Left lung (tissue), 10 donors: ENCODE data around the gene PIK3R3. TPM values are rescaled to one million over a fixed set of nuclear protein-coding genes. Genes with fewer than 3 reads are reported as not detected.
A peak's percentile ranks its signal among the peaks of the same experiment; 100 is the strongest.

Experiments
- ATAC-seq: fragments of 200-7000 bp; cut with Tn5 transposase; one replicate; pipeline ENCODE4 v1.9.1; 2020; ENCODE audit warnings: moderate library complexity
- DNase-seq, 4 donors: peaks; one replicate each; pipeline ENCODE4 v3.0.0-alpha.2; 2013 to 2020
- H3K27ac ChIP-seq, 2 donors: fragments of 200-600 bp; sonication (generic) in 1 of 2; one replicate each; pipeline versions ENCODE4 v1.5.0 to v1.8.0; 2020 to 2021
- H3K27me3 ChIP-seq, 2 donors: fragments of 200-600 bp; sonication (generic) in 1 of 2; one replicate each; pipeline versions ENCODE4 v1.5.0 to v1.8.0; 2020 to 2021
- H3K36me3 ChIP-seq, 2 donors: fragments of 200-600 bp; sonication (generic) in 1 of 2; one replicate each; pipeline versions ENCODE4 v1.5.0 to v1.8.0; 2020 to 2021
- H3K4me1 ChIP-seq, 2 donors: fragments of 200-600 bp; one replicate each; pipeline ENCODE4 v1.8.0; 2021
- H3K4me3 ChIP-seq, 2 donors: fragments of 200-600 bp; sonication (generic) in 1 of 2; one replicate each; pipeline versions ENCODE4 v1.5.0 to v1.8.0; 2020 to 2021; ENCODE audit warnings: mild to moderate bottlenecking in 1 of 2
- H3K9me3 ChIP-seq, 2 donors: fragments of 200-600 bp; sonication (generic) in 1 of 2; one replicate each; pipeline versions ENCODE4 v1.5.0 to v1.8.0; 2020 to 2021
- intact Hi-C, 2 donors: fragments of 100-400 bp; cut with DNase I; formaldehyde crosslinking; loops; one replicate each; pipeline versions ENCODE4 v1.11.2 to v1.14.2; 2022
- polyA plus RNA-seq, 6 donors: library from polyadenylated mRNA; unstranded; fragments of 120-200 nt; gene quantifications; one replicate each; pipeline ENCODE4 v1.2.1, GENCODE V29; 2013; ENCODE audit not compliant: insufficient read length in 6 of 6
- total RNA-seq, 2 donors: library from RNA; stranded (reverse); fragmentation: NEBNext Ultra II Directional; extraction: Animal tissue kit (Norgen Biotek cat#: 25700); gene quantifications; one replicate each; pipeline ENCODE4 v1.2.1, GENCODE V29; 2021
- TF ChIP-seq, protein P1 (sequence below), 2 donors: fragments of 200-600 bp; sonication (generic) in 1 of 2; IDR thresholded peaks; one replicate each; pipeline versions ENCODE4 v1.5.0 to v1.8.0; 2021; ENCODE audit warnings: antibody characterized with exemption in 2 of 2
- donor health status: DM: no; HTN: yes; CAD: no.
- donor health status: DM: no; HTN: no; CAD: no.

The PIK3R3 gene
- total and polyA plus RNA-seq, 8 donors, result 15.2 to 46.5 (median 22.6) TPM

DNA sequence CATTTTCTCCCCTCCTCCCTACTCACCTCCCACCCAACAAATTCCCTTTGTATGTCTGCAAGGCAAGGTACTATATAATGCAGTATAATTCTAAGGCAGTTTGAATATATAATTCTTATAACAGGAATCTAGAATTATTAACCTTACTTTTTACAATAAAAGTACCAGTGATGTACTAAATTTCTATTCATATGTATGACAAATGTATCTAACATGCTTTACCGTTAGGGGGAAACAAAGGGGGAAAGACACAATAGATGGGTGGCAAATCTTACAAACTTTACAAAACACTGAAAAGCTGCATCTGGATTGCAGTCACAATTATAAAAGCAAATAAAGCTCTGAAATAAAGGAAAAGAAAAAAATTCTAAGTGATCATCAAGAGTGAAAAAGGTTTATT lies 2.3 kb downstream of the PIK3R3 start:
- peaks cover 0 to 30% of the 10 kb centered on the region in 2 donors for H3K4me1 ChIP-seq
- H3K36me3 ChIP-seq, result no peaks in the 10 kb centered on the region
- H3K27me3 ChIP-seq, result peaks cover 0 to 45% of the 10 kb centered on the region in 2 donors
- H3K9me3 ChIP-seq, result no peaks in the 10 kb centered on the region
- H3K4me3 ChIP-seq, result peak overlapping the region; percentile 48 to 67
- TF ChIP-seq, protein P1, sequence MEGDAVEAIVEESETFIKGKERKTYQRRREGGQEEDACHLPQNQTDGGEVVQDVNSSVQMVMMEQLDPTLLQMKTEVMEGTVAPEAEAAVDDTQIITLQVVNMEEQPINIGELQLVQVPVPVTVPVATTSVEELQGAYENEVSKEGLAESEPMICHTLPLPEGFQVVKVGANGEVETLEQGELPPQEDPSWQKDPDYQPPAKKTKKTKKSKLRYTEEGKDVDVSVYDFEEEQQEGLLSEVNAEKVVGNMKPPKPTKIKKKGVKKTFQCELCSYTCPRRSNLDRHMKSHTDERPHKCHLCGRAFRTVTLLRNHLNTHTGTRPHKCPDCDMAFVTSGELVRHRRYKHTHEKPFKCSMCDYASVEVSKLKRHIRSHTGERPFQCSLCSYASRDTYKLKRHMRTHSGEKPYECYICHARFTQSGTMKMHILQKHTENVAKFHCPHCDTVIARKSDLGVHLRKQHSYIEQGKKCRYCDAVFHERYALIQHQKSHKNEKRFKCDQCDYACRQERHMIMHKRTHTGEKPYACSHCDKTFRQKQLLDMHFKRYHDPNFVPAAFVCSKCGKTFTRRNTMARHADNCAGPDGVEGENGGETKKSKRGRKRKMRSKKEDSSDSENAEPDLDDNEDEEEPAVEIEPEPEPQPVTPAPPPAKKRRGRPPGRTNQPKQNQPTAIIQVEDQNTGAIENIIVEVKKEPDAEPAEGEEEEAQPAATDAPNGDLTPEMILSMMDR (IDR thresholded peaks at IDR 0.05), result no peak
- H3K27ac ChIP-seq, result no peak overlapping the region
- ATAC-seq (no peak), DNase-seq (no peak)
- intact Hi-C loops, result no loop called here

DNA sequence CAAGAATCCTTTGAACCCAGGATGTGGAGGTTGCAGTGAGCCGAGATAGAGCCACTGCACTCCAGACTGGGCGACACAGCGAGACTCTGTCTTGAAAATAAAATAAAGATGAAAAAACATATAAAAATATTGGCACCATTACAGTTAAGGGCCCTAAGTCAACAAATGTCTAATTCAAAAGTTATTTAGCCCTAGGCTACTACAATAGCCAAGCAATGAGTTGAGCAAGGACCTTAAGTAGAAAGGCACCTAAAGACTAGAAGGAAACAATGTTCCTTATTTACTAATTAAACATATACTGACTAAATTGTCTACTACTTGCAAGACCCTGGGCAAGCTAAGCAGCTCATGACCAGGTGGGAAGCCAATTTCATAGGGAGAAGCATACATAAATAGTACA lies 4.1 kb downstream of the PIK3R3 start:
- Histone ChIP-seq H3K4me3 (peak overlapping the region in 1 of 2 donors; percentile 67), H3K36me3 (no peaks in the 10 kb centered on the region), H3K27ac (no peak overlapping the region), H3K27me3 (peaks cover 0 to 45% of the 10 kb centered on the region in 2 donors), H3K4me1 (peaks cover 0 to 20% of the 10 kb centered on the region in 2 donors), H3K9me3 (no peaks in the 10 kb centered on the region)
- no peak for DNase-seq
- intact Hi-C loops, result no loop called here
- TF ChIP-seq, protein P1 (IDR thresholded peaks at IDR 0.05), result no peak
- no peak for ATAC-seq

DNA sequence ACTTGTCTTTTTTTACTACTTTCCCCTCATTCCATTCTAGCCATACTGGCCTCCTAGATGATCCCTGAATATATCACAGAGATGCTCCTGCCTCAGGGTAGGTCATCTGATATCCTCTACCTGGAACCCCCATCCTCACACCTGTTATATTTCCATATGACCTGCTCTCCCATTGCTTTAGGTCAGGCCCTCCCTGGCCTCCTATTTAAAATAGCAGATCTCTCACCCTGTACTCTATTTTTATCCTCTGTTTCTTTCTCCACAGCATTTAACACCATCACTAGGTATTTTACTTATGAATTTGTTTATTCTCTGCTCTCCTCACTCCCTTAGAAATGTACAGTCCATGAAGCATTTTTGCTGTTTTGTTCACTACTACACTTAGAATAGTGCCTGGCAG lies 13.6 kb downstream of the PIK3R3 start:
- Histone ChIP-seq H3K4me1 (peaks cover 0 to 10% of the 10 kb centered on the region in 2 donors), H3K27ac (no peak overlapping the region), H3K9me3 (no peaks in the 10 kb centered on the region), H3K27me3 (no peaks in the 10 kb centered on the region), H3K36me3 (no peaks in the 10 kb centered on the region), H3K4me3 (no peak overlapping the region)
- TF ChIP-seq, protein P1 (IDR thresholded peaks at IDR 0.05), result no peak
- DNase-seq (no peak), ATAC-seq (no peak)
- intact Hi-C loops, result no loop called here

DNA sequence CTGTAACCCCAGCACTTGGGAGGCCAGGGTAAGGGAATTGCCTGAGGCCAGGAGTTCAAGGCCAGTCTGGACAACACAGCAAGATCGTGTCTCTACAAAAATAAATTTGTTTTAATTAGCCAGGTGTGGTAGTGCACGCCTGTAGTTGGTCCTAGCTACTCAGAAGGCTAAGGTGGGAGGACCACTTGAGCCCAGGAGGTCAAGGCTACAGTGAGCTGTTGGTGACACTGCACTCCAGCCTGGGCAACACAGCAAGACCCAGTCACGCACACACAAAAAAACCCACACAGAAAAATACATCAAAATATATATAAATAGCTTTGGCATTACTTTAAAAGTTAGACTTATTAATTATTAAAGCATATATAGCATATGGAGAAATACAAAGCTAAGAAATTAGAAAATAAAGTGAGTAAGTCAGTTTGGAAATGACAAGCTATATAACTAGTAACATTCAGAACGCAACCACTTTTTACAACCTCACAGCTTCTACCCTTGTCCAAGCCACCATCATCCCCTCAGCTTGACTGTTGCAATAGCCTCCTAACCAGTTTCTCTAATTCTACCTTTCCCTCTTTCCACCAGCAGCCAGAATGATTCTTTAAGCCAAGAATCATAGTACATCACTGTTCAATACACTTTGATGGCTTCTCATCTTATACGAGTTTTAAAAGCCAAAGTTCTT lies 14.5 kb downstream of the PIK3R3 start:
- no peak overlapping the region for H3K27ac ChIP-seq
- H3K4me3 ChIP-seq, result no peak overlapping the region
- intact Hi-C loops, result no loop called here
- TF ChIP-seq, protein P1 (IDR thresholded peaks at IDR 0.05), result no peak
- H3K27me3 ChIP-seq, result no peaks in the 10 kb centered on the region
- H3K4me1 ChIP-seq, result peaks cover 0 to 10% of the 10 kb centered on the region in 2 donors
- H3K36me3 ChIP-seq, result no peaks in the 10 kb centered on the region
- H3K9me3 ChIP-seq, result no peaks in the 10 kb centered on the region
- no peak for ATAC-seq
- DNase-seq, result no peak

DNA sequence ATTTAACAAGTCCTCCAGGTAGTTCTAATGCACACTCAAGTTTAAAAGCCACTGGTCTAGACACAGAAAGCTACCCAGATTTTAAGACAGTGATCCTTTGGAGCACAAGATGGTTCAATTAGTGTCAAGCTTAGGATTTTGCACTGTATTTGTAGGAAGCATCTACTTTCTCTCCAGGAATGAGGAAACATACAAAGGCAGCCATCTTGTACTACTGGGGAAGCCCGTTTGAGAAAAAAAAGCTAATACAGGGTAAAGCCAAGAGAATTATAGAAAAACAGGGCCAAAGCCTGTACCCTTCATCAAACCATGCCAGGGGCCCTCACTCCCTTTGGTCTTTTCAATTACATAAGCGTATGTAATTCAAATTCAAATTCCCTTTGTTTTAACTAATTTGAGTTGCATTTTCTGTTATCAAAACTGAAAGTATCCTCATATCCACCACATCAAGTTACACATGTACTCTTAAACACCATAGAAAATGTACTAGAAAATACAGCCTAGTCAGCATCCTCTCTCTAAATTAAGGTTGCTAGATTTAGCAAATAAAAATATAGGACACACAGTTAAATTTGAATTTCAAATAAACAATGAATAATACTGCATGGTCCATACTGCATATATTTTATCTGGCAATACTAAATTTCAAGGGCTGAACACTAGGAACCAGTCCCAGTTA lies 17.4 kb downstream of the PIK3R3 start:
- TF ChIP-seq, protein P1 (IDR thresholded peaks at IDR 0.05), result no peak

More for the DNA sequence above, 17.4 kb downstream of the PIK3R3 start:
- no peak overlapping the region for H3K27ac ChIP-seq
- no peaks in the 10 kb centered on the region for H3K9me3 ChIP-seq
- H3K27me3 ChIP-seq, result no peaks in the 10 kb centered on the region
- H3K4me1 ChIP-seq, result peaks cover 0 to 10% of the 10 kb centered on the region in 2 donors
- intact Hi-C loops, result no loop called here
- ATAC-seq, result no peak
- no peak for DNase-seq
- H3K36me3 ChIP-seq, result no peaks in the 10 kb centered on the region
- no peak overlapping the region for H3K4me3 ChIP-seq
